Mesenchymal stem cell (in vitro differentiated cells and primary cell): ENCODE results near the gene SCARB2.

ENCODE experiments used
- DNase-seq: peaks from one replicate; pipeline ENCODE4 v3.0.0-alpha.2; 2013
- H2AFZ ChIP-seq: one replicate; pipeline ENCODE4 v1.6.1; 2013; ENCODE audit warnings: low read depth, mild to moderate bottlenecking, control low read depth, inconsistent platforms, low read length, moderate library complexity
- H2AK5ac ChIP-seq: 2 replicates; pipeline ENCODE4 v1.6.1; 2013; ENCODE audit warnings: low read length, moderate library complexity, mild to moderate bottlenecking, inconsistent platforms; ENCODE audit not compliant: severe bottlenecking
- H2BK120ac ChIP-seq: one replicate; pipeline ENCODE4 v1.6.1; 2013; ENCODE audit warnings: low read depth, mild to moderate bottlenecking, inconsistent platforms, low read length, moderate library complexity
- H2BK12ac ChIP-seq, 2 experiments: one replicate each; pipeline ENCODE4 v1.6.1; 2013; ENCODE audit warnings: inconsistent platforms in 2 of 2, low read length in 2 of 2, mild to moderate bottlenecking in 2 of 2, moderate library complexity in 2 of 2, control low read depth in 1 of 2
- H2BK15ac ChIP-seq: one replicate; pipeline ENCODE4 v1.6.1; 2013; ENCODE audit warnings: mild to moderate bottlenecking, low read depth, inconsistent platforms; ENCODE audit not compliant: poor library complexity, severe bottlenecking
- H2BK5ac ChIP-seq: 2 replicates; pipeline ENCODE4 v1.6.1; 2013; ENCODE audit warnings: low read depth, mild to moderate bottlenecking, low read length, control low read depth, inconsistent platforms; ENCODE audit not compliant: poor library complexity, severe bottlenecking
- H3K14ac ChIP-seq, 2 experiments: one replicate each; pipeline ENCODE4 v1.6.1; 2013; ENCODE audit warnings: inconsistent platforms in 2 of 2, low read length in 2 of 2, control low read depth in 1 of 2, mild to moderate bottlenecking in 1 of 2, moderate library complexity in 1 of 2
- H3K18ac ChIP-seq, 2 experiments: one replicate each; pipeline ENCODE4 v1.6.1; 2013; ENCODE audit warnings: inconsistent platforms in 2 of 2, low read length in 2 of 2, control low read depth in 1 of 2, low read depth in 1 of 2, mild to moderate bottlenecking in 1 of 2
- H3K23ac ChIP-seq, 2 experiments: one replicate each; pipeline ENCODE4 v1.6.1; 2013; ENCODE audit warnings: inconsistent platforms in 2 of 2, low read length in 2 of 2, mild to moderate bottlenecking in 2 of 2, moderate library complexity in 2 of 2, control low read depth in 1 of 2
- H3K27ac ChIP-seq: 2 replicates; pipeline ENCODE4 v1.5.1; 2013; ENCODE audit warnings: mild to moderate bottlenecking, moderate library complexity, low read length, control low read depth, inconsistent platforms; ENCODE audit not compliant: poor library complexity, severe bottlenecking
- H3K27me3 ChIP-seq, 2 experiments: 2 replicates each; pipeline versions ENCODE4 v1.6.1 to v1.7.0; 2013; ENCODE audit warnings: low read length in 2 of 2, mild to moderate bottlenecking in 2 of 2, moderate library complexity in 2 of 2, control low read depth in 1 of 2, inconsistent platforms in 1 of 2; ENCODE audit not compliant: control insufficient read depth in 1 of 2, insufficient read depth in 1 of 2
- H3K36me3 ChIP-seq, 2 experiments: 2 replicates each; pipeline versions ENCODE4 v1.6.1 to v1.7.0; 2013; ENCODE audit warnings: low read length in 2 of 2, control low read depth in 1 of 2, inconsistent platforms in 1 of 2, low read depth in 1 of 2, mild to moderate bottlenecking in 1 of 2; ENCODE audit not compliant: insufficient read depth in 2 of 2, control insufficient read depth in 1 of 2
- H3K4ac ChIP-seq, 2 experiments: one replicate each; pipeline ENCODE4 v1.6.1; 2013; ENCODE audit warnings: inconsistent platforms in 2 of 2, low read length in 2 of 2, mild to moderate bottlenecking in 2 of 2, moderate library complexity in 2 of 2, control low read depth in 1 of 2, low read depth in 1 of 2
- H3K4me1 ChIP-seq: 2 replicates; pipeline ENCODE4 v1.6.1; 2013; ENCODE audit warnings: low read depth, low read length, control low read depth; ENCODE audit not compliant: control insufficient read depth, insufficient read depth
- H3K4me2 ChIP-seq: 2 replicates; pipeline ENCODE4 v1.6.1; 2013; ENCODE audit warnings: low read length, mild to moderate bottlenecking, inconsistent platforms; ENCODE audit not compliant: poor library complexity, severe bottlenecking
- H3K4me3 ChIP-seq, 2 experiments: 2 replicates each; pipeline versions ENCODE4 v1.5.1 to v1.7.0; 2013; ENCODE audit warnings: low read length in 2 of 2, mild to moderate bottlenecking in 2 of 2, control low read depth in 1 of 2, low read depth in 1 of 2; ENCODE audit not compliant: insufficient read depth in 1 of 2
- H3K79me1 ChIP-seq: replicated peaks from 2 replicates; pipeline ENCODE4 v1.6.1; 2013; ENCODE audit warnings: mild to moderate bottlenecking, control low read depth, low read length, inconsistent platforms; ENCODE audit not compliant: poor library complexity, severe bottlenecking
- H3K9ac ChIP-seq: 2 replicates; pipeline ENCODE4 v1.7.0; 2013; ENCODE audit warnings: mild to moderate bottlenecking, low read length, moderate library complexity
- H3K9me3 ChIP-seq: 2 replicates; pipeline ENCODE4 v1.7.0; 2013; ENCODE audit warnings: mild to moderate bottlenecking, low read length; ENCODE audit not compliant: control insufficient read depth
- H4K8ac ChIP-seq: one replicate; pipeline ENCODE4 v1.6.1; 2013; ENCODE audit warnings: inconsistent platforms, mild to moderate bottlenecking, low read length, moderate library complexity
- H4K91ac ChIP-seq: one replicate; pipeline ENCODE4 v1.6.1; 2013; ENCODE audit warnings: mild to moderate bottlenecking, low read length, inconsistent platforms
- WGBS: methylation state at CpG from one replicate; pipeline ENCODE4 v1.1.7; 2013; ENCODE audit warnings: mixed read lengths; 5-methylcytosine and 5-hydroxymethylcytosine counted together

Gene SCARB2

DNA sequence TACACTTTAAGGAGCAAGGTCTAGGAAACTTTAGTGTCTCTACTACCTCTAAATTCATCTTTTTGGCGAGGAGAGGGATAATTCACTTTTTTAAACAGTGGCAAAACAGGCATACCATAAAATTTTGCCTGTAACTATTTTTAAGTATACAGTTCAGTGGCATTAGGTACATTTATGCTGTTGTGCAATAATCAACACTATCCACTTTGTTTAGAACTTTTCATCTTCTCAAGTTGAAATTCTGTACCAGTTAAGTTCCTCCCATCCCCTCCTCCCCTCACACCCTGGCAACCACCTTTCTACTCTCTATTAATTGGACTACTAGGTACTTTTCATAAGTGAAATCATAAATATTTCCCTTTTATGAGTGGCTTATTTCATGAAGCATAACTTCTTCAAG is 96.8 kb downstream of the SCARB2 start:
- Histone ChIP-seq H3K23ac (no peak overlapping the region), H3K9me3 (no peaks in the 10 kb centered on the region), H3K14ac (no peak overlapping the region), H4K91ac (no peak overlapping the region), H3K27me3 (no peaks in the 10 kb centered on the region), H3K4me2 (no peak overlapping the region), H3K4ac (no peak overlapping the region), H2BK15ac (no peak overlapping the region), H3K4me1 (no peaks in the 10 kb centered on the region), H2AFZ (no peak overlapping the region), H3K4me3 (no peak overlapping the region), H3K79me1 (no peaks in the 10 kb centered on the region), H3K9ac (no peak overlapping the region), H2BK12ac (no peak overlapping the region), H3K18ac (no peak overlapping the region), H2BK5ac (no peak overlapping the region), H2BK120ac (no peak overlapping the region), H4K8ac (no peak overlapping the region), H3K27ac (no peak overlapping the region), H3K36me3 (peaks cover 15 to 81% of the 10 kb centered on the region in 2 experiments), H2AK5ac (no peak overlapping the region)
- DNase-seq: no peak
- WGBS: 100% methylated on average over 1 of the region's 1 CpG
